ENCODE data around the gene CILP2. TPM values are rescaled to one million over a fixed set of nuclear protein-coding genes. Genes with fewer than 3 reads are reported as not detected.

CILP2 gene
- total and polyA plus RNA-seq, 2 of the 4 experiments (the other 2 are of a cell fraction) = 0.18 to 0.87 TPM

- Histone ChIP-seq H3K9ac (ENCODE audit: low read depth, low read length) (no peak overlapping the region), H4K91ac (ENCODE audit: insufficient read depth, low read depth, low read length) (no peak overlapping the region), H3K56ac (ENCODE audit: extremely low read depth, insufficient read depth, low read length) (no peak overlapping the region), H3K79me1 (ENCODE audit: low read depth in 1 of 2, low read length in 2 of 2) (peaks cover 7 to 19% of the 10 kb centered on the region in 2 experiments; a peak in 3 of 4 replicates), H3K4me1 (ENCODE audit: control insufficient read depth, insufficient read depth, low read length) (no peaks in the 10 kb centered on the region), H2BK15ac (ENCODE audit: low read depth, low read length) (no peak overlapping the region), H2AFZ (replicated peaks; ENCODE audit: low read length, poor library complexity) (no peak overlapping the region), H3K9me1 (ENCODE audit: insufficient read depth, low read length) (no peaks in the 10 kb centered on the region; the same call in 1 of the 2 replicates), H2BK5ac (ENCODE audit: low read depth, low read length, poor library complexity, severe bottlenecking) (no peak overlapping the region), H3K27ac (ENCODE audit: insufficient read depth, low read length) (no peak overlapping the region), H4K20me1 (ENCODE audit: insufficient read depth, low read length) (no peaks in the 10 kb centered on the region; the same call in 1 of the 2 replicates), H2AK9ac (replicated peaks; ENCODE audit: low read depth, low read length, poor library complexity) (no peak overlapping the region), H3K36me3 (ENCODE audit: control insufficient read depth, insufficient read depth, low read length) (peaks cover 76% of the 10 kb centered on the region), H4K8ac (ENCODE audit: low read depth in 2 of 2, low read length in 2 of 2) (no peak overlapping the region), H3K4ac (ENCODE audit: low read depth, low read length) (no peak overlapping the region), H3K23ac (ENCODE audit: low read depth, low read length) (no peak overlapping the region), H3K4me3 (ENCODE audit: insufficient read depth, low read depth, low read length) (no peak overlapping the region), H2AK5ac (ENCODE audit: low read depth, low read length) (no peak overlapping the region), H3K14ac (replicated peaks; ENCODE audit: low read depth, low read length) (no peak overlapping the region), H2BK120ac (ENCODE audit: low read depth, low read length) (no peak overlapping the region), H3K18ac (ENCODE audit: low read depth, low read length) (no peak overlapping the region), H3K9me3 (ENCODE audit: control insufficient read depth, insufficient read depth, low read length) (no peaks in the 10 kb centered on the region), H3K4me2 (ENCODE audit: low read depth, low read length) (no peak overlapping the region), H2BK20ac (ENCODE audit: low read depth, low read length) (no peak overlapping the region), H4K5ac (ENCODE audit: low read depth, low read length) (no peak overlapping the region), H3K27me3 (ENCODE audit: control insufficient read depth, insufficient read depth, low read length) (no peaks in the 10 kb centered on the region)
- intact Hi-C loops (cut with micrococcal nuclease) (no loop called here), dilution Hi-C loops (cut with HindIII; ENCODE audit: low sequenced_read_pairs, unreplicated experiment) (no loop called here), in situ Hi-C loops (cut with MboI; ENCODE audit: low sequenced_read_pairs) (no loop called here)
- no peak for DNase-seq
- ChIA-PET POLR2A (ENCODE audit: unreplicated experiment) (no interaction called here), CTCF (no interaction called here)
- no TSS peak for BruUV-seq (replicated peaks)
- 97% methylated on average over 13 of the region's 26 CpGs; no CpG with 5 or more reads in 1 of the 2 experiments for WGBS, 2 experiments (ENCODE audit: extremely low coverage in 2 of 2, insufficient read length in 1 of 2)
- ATAC-seq (ENCODE audit: low read depth) = no peak
- TF ChIP-seq POLR2A (IDR thresholded peaks at IDR 0.05; ENCODE audit: low read depth, low read length) = no peak
- no peak for TF ChIP-seq USF2 (IDR thresholded peaks at IDR 0.05; ENCODE audit: low read depth, low read length)
- no peak for TF ChIP-seq CTCF (conservative IDR thresholded peaks at IDR 0.05; ENCODE audit: low read depth, low read length)
- no peak for TF ChIP-seq MXI1 (IDR thresholded peaks at IDR 0.05; ENCODE audit: borderline replicate concordance, low read depth, low read length)
- TF ChIP-seq CHD1 (IDR thresholded peaks at IDR 0.05; ENCODE audit: low read depth, low read length) = no peak
- no peak for TF ChIP-seq CEBPB (IDR thresholded peaks at IDR 0.05; ENCODE audit: low read depth, low read length)
- no peak for TF ChIP-seq RAD21 (IDR thresholded peaks at IDR 0.05; ENCODE audit: low read length)
- TF ChIP-seq RCOR1 (IDR thresholded peaks at IDR 0.05; ENCODE audit: insufficient replicate concordance, low read length) = no peak
- TF ChIP-seq FOS (IDR thresholded peaks at IDR 0.05; ENCODE audit: low read depth, low read length) = no peak
- TF ChIP-seq MAFK (IDR thresholded peaks at IDR 0.05; ENCODE audit: low read depth, low read length) = no peak
- no peak for TF ChIP-seq NFE2L2 (IDR thresholded peaks at IDR 0.05; ENCODE audit: low read depth, low read length)
- no peak for TF ChIP-seq RFX5 (IDR thresholded peaks at IDR 0.05; ENCODE audit: low read depth, low read length)
- TF ChIP-seq MAZ (IDR thresholded peaks at IDR 0.05; ENCODE audit: borderline replicate concordance, low read depth, low read length) = no peak
- TF ChIP-seq BHLHE40 (IDR thresholded peaks at IDR 0.05; ENCODE audit: low read depth, low read length) = no peak
Observed at GRCh38 chr19:19501798-19502197, 36.3 kb upstream of the CILP2 start.

All from IMR-90 (cell line).